ENCODE data around the gene PRR14L. TPM values are rescaled to one million over a fixed set of nuclear protein-coding genes. Genes with fewer than 3 reads are reported as not detected.

The PRR14L gene
- total RNA-seq, 1 donor from 2014 or later: 69.8 TPM

DNA sequence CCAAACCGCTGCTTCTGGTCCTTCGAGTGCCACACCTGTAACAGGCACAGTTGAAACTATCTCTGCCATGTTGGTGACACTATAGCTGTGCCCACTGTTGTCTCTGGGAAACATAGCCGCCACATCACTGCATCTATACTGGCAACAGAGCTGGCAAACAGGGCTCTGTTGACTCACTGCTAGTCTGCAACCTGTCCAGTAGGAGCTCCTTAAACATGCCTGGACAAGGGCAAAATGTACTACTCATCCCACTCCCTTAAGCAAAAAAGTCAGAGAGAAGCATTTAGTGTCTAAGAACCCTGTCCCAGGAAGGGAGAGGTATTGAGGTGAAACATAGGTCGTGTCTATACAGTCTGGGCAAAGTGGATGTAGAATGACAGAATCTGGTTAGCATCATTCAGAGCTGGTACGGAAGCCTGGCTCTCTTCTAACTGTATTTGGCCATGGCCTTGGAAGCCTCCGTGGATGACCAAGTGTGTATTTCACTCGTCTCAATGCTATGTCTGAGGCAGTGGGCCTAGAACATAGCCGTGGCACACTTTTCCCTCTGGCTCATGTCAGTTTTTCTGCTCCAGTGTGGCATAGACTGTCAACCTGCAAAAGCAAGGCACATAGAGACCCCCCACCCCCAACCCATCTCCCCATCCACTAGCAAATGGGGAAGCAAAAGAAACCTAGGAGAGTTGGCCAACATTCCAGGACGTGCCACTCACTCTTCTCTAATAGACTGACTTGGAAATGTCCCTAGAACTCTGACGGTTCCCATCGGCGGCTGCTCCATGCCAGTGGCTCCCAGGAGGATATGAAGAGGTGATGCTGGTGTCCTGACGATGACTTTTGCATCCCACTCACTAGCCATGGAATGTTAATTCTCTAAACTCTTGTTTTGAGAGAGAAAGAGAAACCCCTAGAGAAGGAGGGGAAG is 66.5 kb downstream of the PRR14L start:
- H3K36me3 ChIP-seq (ENCODE audit: insufficient read depth, low read length): peaks cover 16% of the 10 kb centered on the region
- no peak overlapping the region for H3K4me2 ChIP-seq (ENCODE audit: low read length)
- H3K27ac ChIP-seq (ENCODE audit: low read depth, low read length): no peak overlapping the region
- TF ChIP-seq EZH2 (IDR thresholded peaks at IDR 0.05; ENCODE audit: insufficient read depth, low read length): no peak
- TF ChIP-seq, protein P1, sequence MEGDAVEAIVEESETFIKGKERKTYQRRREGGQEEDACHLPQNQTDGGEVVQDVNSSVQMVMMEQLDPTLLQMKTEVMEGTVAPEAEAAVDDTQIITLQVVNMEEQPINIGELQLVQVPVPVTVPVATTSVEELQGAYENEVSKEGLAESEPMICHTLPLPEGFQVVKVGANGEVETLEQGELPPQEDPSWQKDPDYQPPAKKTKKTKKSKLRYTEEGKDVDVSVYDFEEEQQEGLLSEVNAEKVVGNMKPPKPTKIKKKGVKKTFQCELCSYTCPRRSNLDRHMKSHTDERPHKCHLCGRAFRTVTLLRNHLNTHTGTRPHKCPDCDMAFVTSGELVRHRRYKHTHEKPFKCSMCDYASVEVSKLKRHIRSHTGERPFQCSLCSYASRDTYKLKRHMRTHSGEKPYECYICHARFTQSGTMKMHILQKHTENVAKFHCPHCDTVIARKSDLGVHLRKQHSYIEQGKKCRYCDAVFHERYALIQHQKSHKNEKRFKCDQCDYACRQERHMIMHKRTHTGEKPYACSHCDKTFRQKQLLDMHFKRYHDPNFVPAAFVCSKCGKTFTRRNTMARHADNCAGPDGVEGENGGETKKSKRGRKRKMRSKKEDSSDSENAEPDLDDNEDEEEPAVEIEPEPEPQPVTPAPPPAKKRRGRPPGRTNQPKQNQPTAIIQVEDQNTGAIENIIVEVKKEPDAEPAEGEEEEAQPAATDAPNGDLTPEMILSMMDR (IDR thresholded peaks at IDR 0.05; ENCODE audit: insufficient read depth, low read depth, low read length): no peak
- H3K9ac ChIP-seq (ENCODE audit: low read length): no peak overlapping the region
- peaks cover 24% of the 10 kb centered on the region for H3K4me1 Mint-ChIP-seq (ENCODE audit: low read depth, unreplicated experiment)
- H3K27me3 ChIP-seq (ENCODE audit: insufficient read depth, low read length): no peaks in the 10 kb centered on the region
- H3K27me3 Mint-ChIP-seq (ENCODE audit: low read depth, unreplicated experiment): no peaks in the 10 kb centered on the region
- H3K4me1 ChIP-seq (ENCODE audit: insufficient read depth, low read length): peaks cover 24% of the 10 kb centered on the region
- no peak overlapping the region for H3K4me3 Mint-ChIP-seq (ENCODE audit: unreplicated experiment)
- peaks cover 21% of the 10 kb centered on the region for H3K36me3 Mint-ChIP-seq (ENCODE audit: low read depth, unreplicated experiment)
- FAIRE-seq (no peak), DNase-seq (ENCODE audit: low read depth) (no peak)
- no peak overlapping the region for H3K27ac Mint-ChIP-seq (ENCODE audit: unreplicated experiment)
- no peak overlapping the region for H3K4me3 ChIP-seq (ENCODE audit: insufficient read depth, low read depth, low read length)
- H3K79me2 ChIP-seq (ENCODE audit: insufficient read depth, low read length): no peaks in the 10 kb centered on the region
- H3K9me3 Mint-ChIP-seq (ENCODE audit: unreplicated experiment): no peaks in the 10 kb centered on the region
- no peaks in the 10 kb centered on the region for H3K9me3 ChIP-seq (ENCODE audit: insufficient read depth, low read depth, low read length)
- no peaks in the 10 kb centered on the region for H4K20me1 ChIP-seq (ENCODE audit: insufficient read depth, low read length)
- H2AFZ ChIP-seq (ENCODE audit: low read depth, low read length): no peak overlapping the region

DNA sequence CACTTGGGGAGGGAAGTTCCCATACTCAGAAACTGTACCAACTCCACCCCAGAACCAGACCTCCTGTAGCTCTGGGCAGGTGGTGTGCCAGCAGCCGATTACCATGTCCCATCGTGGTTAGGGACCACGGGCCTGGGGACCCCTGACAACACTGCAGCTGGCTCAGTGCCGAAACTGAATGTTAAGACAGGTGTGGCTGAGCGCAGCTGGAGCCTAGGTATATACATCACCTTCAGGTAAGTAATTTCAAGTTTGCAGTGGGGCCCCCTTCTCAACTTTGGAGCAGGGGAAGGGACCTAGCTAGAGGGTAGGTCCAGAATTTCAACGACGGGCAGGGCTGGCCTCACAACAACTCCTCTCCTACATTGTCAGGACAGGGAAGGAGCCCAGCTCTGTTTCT is 67.2 kb downstream of the PRR14L start:
- peaks cover 24% of the 10 kb centered on the region for H3K4me1 ChIP-seq (ENCODE audit: insufficient read depth, low read length)
- no peaks in the 10 kb centered on the region for H3K79me2 ChIP-seq (ENCODE audit: insufficient read depth, low read length)
- H3K27me3 ChIP-seq (ENCODE audit: insufficient read depth, low read length): no peaks in the 10 kb centered on the region
- peaks cover 24% of the 10 kb centered on the region for H3K4me1 Mint-ChIP-seq (ENCODE audit: low read depth, unreplicated experiment)
- H3K27ac Mint-ChIP-seq (ENCODE audit: unreplicated experiment): no peak overlapping the region
- no peak overlapping the region for H2AFZ ChIP-seq (ENCODE audit: low read depth, low read length)
- TF ChIP-seq, protein P1 (IDR thresholded peaks at IDR 0.05; ENCODE audit: insufficient read depth, low read depth, low read length): no peak
- TF ChIP-seq EZH2 (IDR thresholded peaks at IDR 0.05; ENCODE audit: insufficient read depth, low read length): no peak
- no peak overlapping the region for H3K9ac ChIP-seq (ENCODE audit: low read length)
- H3K4me3 Mint-ChIP-seq (ENCODE audit: unreplicated experiment): no peak overlapping the region
- H3K27ac ChIP-seq (ENCODE audit: low read depth, low read length): no peak overlapping the region
- DNase-seq (ENCODE audit: low read depth): no peak
- H3K36me3 ChIP-seq (ENCODE audit: insufficient read depth, low read length): peaks cover 16% of the 10 kb centered on the region
- H3K9me3 ChIP-seq (ENCODE audit: insufficient read depth, low read depth, low read length): no peaks in the 10 kb centered on the region
- no peak overlapping the region for H3K4me3 ChIP-seq (ENCODE audit: insufficient read depth, low read depth, low read length)
- no peak for FAIRE-seq
- H3K27me3 Mint-ChIP-seq (ENCODE audit: low read depth, unreplicated experiment): no peaks in the 10 kb centered on the region
- no peaks in the 10 kb centered on the region for H3K9me3 Mint-ChIP-seq (ENCODE audit: unreplicated experiment)
- H3K4me2 ChIP-seq (ENCODE audit: low read length): no peak overlapping the region
- no peaks in the 10 kb centered on the region for H4K20me1 ChIP-seq (ENCODE audit: insufficient read depth, low read length)
- H3K36me3 Mint-ChIP-seq (ENCODE audit: low read depth, unreplicated experiment): peaks cover 21% of the 10 kb centered on the region
